ENCODE data around the gene C1orf216. TPM values are rescaled to one million over a fixed set of nuclear protein-coding genes. Genes with fewer than 3 reads are reported as not detected.

C1orf216 gene
- total RNA-seq, 4 donors from 2014 or later = 2.8 to 6.7 (median 4.7) TPM

GRCh38 chr1:35708952-35709351 is 9.7 kb downstream of the C1orf216 start:
- Histone ChIP-seq H3K9me3 (no peaks in the 10 kb centered on the region), H3K4me1 (peaks cover 0 to 18% (median 10%) of the 10 kb centered on the region in 4 donors), H3K27ac (no peak overlapping the region), H3K36me3 (no peaks in the 10 kb centered on the region), H3K27me3 (peaks cover 40% of the 10 kb centered on the region), H3K4me3 (no peak overlapping the region)
- TF ChIP-seq POLR2AphosphoS5 (IDR thresholded peaks at IDR 0.05) = no peak
- no peak for TF ChIP-seq POLR2A (IDR thresholded peaks at IDR 0.05)
- no peak for TF ChIP-seq EP300 (IDR thresholded peaks at IDR 0.05; ENCODE audit: low read depth)
- TF ChIP-seq CTCF (IDR thresholded peaks at IDR 0.05) = no peak
- intact Hi-C loops (cut with DNase I; ENCODE audit: low total_unique reads) = no loop called here
- in situ Hi-C loops (cut with MboI; ENCODE audit: low pct_ligation_motif_present in 1 of 4, low pct_unique_long_range_greater_than_20kb in 1 of 4, low sequenced_read_pairs in 3 of 4) = loop anchor here in 1 of 4 donors (25.0 kb wide), 1 partner anchor 247 kb away; no protein-coding TSS in a partner anchor
- no peak for DNase-seq
- WGBS, 2 donors (ENCODE audit: low coverage in 1 of 2) = 90 to 100% methylated on average over 1 of the region's 1 CpG

- Histone ChIP-seq H3K27ac (no peak overlapping the region), H3K27me3 (peaks cover 45% of the 10 kb centered on the region), H3K4me1 (peaks cover 0 to 18% (median 10%) of the 10 kb centered on the region in 4 donors), H3K36me3 (no peaks in the 10 kb centered on the region), H3K4me3 (peak overlapping the region in 3 of 4 donors; percentile 36 to 57 (median 48)), H3K9me3 (no peaks in the 10 kb centered on the region)
- intact Hi-C loops (cut with DNase I; ENCODE audit: low total_unique reads) = no loop called here
- in situ Hi-C loops (cut with MboI; ENCODE audit: low pct_ligation_motif_present in 1 of 4, low pct_unique_long_range_greater_than_20kb in 1 of 4, low sequenced_read_pairs in 3 of 4) = loop anchor here in 1 of 4 donors (25.0 kb wide), 1 partner anchor 246 kb away; no protein-coding TSS in a partner anchor
- TF ChIP-seq POLR2AphosphoS5 (IDR thresholded peaks at IDR 0.05) (no peak), POLR2A (IDR thresholded peaks at IDR 0.05) (no peak), EP300 (IDR thresholded peaks at IDR 0.05; ENCODE audit: low read depth) (no peak), CTCF (IDR thresholded peaks at IDR 0.05) (no peak)
- DNase-seq = no peak
- WGBS, 2 donors (ENCODE audit: low coverage in 1 of 2) = 13% methylated on average over 14 of the region's 14 CpGs; no CpG with 5 or more reads in 1 of the 2 donors
Observed at GRCh38 chr1:35708441-35708921, 10.2 kb downstream of the C1orf216 start.

- Histone ChIP-seq H3K4me3 (peak overlapping the region; percentile 15 to 57 (median 42)), H3K27ac (no peak overlapping the region), H3K36me3 (no peaks in the 10 kb centered on the region), H3K9me3 (no peaks in the 10 kb centered on the region), H3K27me3 (peaks cover 52% of the 10 kb centered on the region), H3K4me1 (peaks cover 0 to 18% (median 10%) of the 10 kb centered on the region in 4 donors)
- no peak for TF ChIP-seq POLR2AphosphoS5 (IDR thresholded peaks at IDR 0.05)
- TF ChIP-seq EP300 (IDR thresholded peaks at IDR 0.05; ENCODE audit: low read depth) = no peak
- TF ChIP-seq CTCF (IDR thresholded peaks at IDR 0.05) = no peak
- no peak for TF ChIP-seq POLR2A (IDR thresholded peaks at IDR 0.05)
- intact Hi-C loops (cut with DNase I; ENCODE audit: low total_unique reads) (no loop called here), in situ Hi-C loops (cut with MboI; ENCODE audit: low pct_ligation_motif_present in 1 of 4, low pct_unique_long_range_greater_than_20kb in 1 of 4, low sequenced_read_pairs in 3 of 4) (loop anchor here in 1 of 4 donors (25.0 kb wide), 1 partner anchor 246 kb away; no protein-coding TSS in a partner anchor)
- 5% methylated on average over 25 of the region's 76 CpGs; no CpG with 5 or more reads in 1 of the 2 donors for WGBS, 2 donors (ENCODE audit: low coverage in 1 of 2)
- peak; percentile 35 for DNase-seq
Observed at GRCh38 chr1:35707601-35708440, 10.9 kb downstream of the C1orf216 start.
